AG09309 (cell line): ENCODE measurements around the gene SLC9A4.

Experiments
- DNase-seq: peaks from one replicate; pipeline ENCODE4 v3.0.0-alpha.2; 2010; ENCODE audit warnings: low read depth
- H3K4me3 ChIP-seq: 2 replicates; pipeline ENCODE4 v1.5.1; 2011; ENCODE audit warnings: mild to moderate bottlenecking, low read depth, low read length, moderate library complexity; ENCODE audit not compliant: control insufficient read depth
- TF ChIP-seq, protein P1 (sequence below): IDR thresholded peaks from 2 replicates; pipeline ENCODE4 v1.5.1; 2011; ENCODE audit warnings: mild to moderate bottlenecking, low read depth, low read length, inconsistent platforms; ENCODE audit not compliant: insufficient read depth, control insufficient read depth; ENCODE audit errors: missing control alignments

The SLC9A4 gene

DNA sequence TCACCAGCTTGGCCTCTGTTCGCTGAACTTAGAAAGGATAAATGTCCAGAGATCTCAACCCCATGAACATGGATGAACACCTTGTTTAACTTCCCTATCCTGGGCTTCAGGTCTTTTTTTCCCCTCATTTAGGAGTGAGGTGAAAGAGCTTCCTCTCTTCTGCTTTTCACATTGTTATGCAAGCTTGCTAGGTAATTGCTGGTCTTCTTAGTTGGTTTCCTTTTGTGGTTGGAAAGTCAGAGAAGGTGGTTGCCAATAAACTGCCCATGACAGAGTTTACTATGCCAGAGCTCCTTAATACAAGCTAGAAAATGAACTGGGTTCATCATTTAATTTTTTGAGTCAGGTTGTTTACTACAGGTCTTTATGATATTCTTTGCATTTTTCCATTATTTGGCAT, 16.6 kb downstream of the SLC9A4 start:
- TF ChIP-seq, protein P1, sequence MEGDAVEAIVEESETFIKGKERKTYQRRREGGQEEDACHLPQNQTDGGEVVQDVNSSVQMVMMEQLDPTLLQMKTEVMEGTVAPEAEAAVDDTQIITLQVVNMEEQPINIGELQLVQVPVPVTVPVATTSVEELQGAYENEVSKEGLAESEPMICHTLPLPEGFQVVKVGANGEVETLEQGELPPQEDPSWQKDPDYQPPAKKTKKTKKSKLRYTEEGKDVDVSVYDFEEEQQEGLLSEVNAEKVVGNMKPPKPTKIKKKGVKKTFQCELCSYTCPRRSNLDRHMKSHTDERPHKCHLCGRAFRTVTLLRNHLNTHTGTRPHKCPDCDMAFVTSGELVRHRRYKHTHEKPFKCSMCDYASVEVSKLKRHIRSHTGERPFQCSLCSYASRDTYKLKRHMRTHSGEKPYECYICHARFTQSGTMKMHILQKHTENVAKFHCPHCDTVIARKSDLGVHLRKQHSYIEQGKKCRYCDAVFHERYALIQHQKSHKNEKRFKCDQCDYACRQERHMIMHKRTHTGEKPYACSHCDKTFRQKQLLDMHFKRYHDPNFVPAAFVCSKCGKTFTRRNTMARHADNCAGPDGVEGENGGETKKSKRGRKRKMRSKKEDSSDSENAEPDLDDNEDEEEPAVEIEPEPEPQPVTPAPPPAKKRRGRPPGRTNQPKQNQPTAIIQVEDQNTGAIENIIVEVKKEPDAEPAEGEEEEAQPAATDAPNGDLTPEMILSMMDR = no peak
- no peak for DNase-seq
- no peak overlapping the region for H3K4me3 ChIP-seq

DNA sequence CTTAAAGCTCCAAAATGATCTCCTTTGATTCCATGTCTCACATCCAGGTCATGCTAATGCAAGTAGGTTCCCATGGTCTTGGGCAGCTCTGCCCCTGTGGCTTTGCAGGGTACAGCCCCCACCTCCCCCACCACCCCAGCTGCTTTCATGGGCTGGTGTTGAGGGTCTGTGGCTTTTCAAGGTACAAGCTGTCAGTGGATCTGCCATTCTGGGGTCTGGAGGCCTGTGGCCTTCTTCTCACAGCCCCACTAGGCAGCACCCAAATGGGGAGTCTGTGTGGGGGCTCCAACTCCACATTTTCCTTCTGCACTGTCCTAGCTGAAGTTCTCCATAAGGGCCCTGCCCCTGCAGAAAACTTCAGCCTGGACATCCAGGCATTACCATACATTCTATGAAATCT, 19.0 kb downstream of the SLC9A4 start:
- TF ChIP-seq, protein P1 = no peak
- H3K4me3 ChIP-seq = no peak overlapping the region
- no peak for DNase-seq

DNA sequence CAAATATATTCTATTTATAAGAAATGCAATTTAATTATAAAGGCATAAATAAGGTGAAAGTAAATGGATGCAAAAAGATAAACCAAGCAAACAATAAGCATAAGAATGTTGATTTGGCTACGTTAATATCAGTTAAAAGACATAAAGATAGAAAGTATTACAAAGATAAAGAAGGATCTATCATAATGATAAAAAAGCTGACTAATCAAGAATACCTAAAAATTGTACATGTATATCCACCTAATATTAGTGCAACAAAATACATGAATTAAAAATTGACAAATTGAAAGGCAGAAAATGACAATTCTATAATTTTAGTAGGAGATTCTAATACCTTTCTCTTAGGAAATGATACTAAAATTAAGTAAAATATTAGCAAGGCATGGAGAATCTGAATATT, 21.5 kb downstream of the SLC9A4 start:
- no peak overlapping the region for H3K4me3 ChIP-seq
- TF ChIP-seq, protein P1 = no peak
- no peak for DNase-seq

DNA sequence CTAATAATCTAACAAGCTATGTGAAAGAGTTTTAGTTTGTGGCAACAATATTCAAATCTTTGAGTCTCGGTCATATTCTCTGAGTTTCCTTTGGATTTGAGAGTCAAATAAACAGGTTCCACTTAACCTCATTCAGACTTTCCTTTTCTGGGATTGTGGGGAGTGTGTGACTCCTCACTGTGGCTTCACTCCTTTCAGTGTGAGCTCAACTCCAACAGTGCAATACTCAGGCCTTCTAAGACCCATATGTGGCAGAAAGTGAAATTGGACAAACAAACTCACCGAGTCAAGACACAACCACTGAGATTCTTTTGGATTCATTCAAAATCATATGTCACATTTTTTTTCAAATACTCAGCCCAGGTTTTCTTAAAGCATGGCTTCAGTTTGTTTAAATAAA, 25.4 kb downstream of the SLC9A4 start:
- TF ChIP-seq, protein P1 = no peak
- DNase-seq = no peak

DNA sequence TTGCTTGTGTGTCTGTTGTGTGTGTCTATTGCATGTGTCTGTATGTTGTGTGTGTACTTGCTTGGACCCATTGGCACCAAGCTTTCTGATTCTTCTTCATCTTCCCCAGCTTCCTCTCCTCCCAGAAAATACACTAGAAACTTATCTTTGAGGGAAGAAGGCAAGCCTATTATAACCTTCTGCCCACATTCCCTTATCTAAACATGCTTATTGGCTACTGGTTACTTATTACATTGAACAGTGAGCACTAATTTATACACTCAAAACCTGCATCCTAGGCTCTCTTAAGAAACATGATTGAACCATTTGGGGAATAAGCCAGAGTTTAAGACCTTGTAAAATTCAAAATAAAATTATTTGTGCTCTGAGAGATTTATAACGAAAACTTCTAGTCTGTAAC, 26.5 kb downstream of the SLC9A4 start:
- no peak overlapping the region for H3K4me3 ChIP-seq
- DNase-seq = no peak
- TF ChIP-seq, protein P1 = no peak

More for the DNA sequence above, 25.4 kb downstream of the SLC9A4 start:
- H3K4me3 ChIP-seq = no peak overlapping the region

DNA sequence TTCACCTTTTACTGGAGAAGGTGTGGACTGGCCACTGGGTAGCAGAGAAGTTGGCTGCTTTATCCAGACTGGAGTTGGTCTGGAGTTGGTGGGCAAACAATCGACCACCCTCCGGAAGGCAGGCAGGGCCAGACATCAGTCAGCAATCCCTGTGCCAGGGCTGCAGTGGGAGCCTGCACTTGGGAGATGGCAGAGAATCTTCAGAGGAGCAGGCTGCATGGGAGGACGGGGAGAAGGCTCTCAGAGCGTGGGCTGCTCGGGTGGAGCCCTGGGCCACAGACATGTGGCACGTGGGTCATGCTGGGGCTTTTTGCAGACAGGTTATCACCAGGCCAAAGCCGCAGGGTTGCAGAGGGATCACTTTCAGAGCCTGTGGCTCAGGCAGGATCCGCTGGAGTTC, 29.6 kb downstream of the SLC9A4 start:
- TF ChIP-seq, protein P1 = no peak
- DNase-seq = no peak

DNA sequence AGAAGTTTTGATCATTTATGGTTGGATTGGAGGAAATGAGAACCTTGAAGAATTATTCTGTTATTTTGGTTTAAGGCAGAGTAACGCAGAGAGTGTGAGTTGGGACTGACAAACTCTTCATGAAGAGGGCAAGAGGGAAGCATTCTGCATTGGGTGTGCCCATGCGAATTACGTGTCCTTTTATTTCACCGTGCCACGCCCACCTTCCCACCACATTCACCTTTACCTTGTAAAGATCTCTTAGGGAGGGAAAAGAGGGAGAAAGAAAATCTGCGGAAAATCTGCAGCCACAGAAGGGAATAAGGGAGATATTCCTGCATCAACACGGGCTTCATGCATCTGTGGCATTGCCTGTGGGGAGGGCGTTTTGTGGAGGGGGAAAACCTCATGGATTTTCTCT, 31.8 kb downstream of the SLC9A4 start:
- H3K4me3 ChIP-seq = no peak overlapping the region
- TF ChIP-seq, protein P1 = no peak
- DNase-seq = no peak

More for the DNA sequence above, 29.6 kb downstream of the SLC9A4 start:
- H3K4me3 ChIP-seq = no peak overlapping the region
